ENCODE data around the gene SCNN1A. TPM values are rescaled to one million over a fixed set of nuclear protein-coding genes. Genes with fewer than 3 reads are reported as not detected.
"Not testable (repeated sequence)": the region's sequence is repeated elsewhere in the genome, so short reads cannot be mapped to it uniquely, and the experiment has no call there.

Gene SCNN1A
- total RNA-seq, 1 donor from 2014 or later: 156 TPM

- TF ChIP-seq, protein P1, sequence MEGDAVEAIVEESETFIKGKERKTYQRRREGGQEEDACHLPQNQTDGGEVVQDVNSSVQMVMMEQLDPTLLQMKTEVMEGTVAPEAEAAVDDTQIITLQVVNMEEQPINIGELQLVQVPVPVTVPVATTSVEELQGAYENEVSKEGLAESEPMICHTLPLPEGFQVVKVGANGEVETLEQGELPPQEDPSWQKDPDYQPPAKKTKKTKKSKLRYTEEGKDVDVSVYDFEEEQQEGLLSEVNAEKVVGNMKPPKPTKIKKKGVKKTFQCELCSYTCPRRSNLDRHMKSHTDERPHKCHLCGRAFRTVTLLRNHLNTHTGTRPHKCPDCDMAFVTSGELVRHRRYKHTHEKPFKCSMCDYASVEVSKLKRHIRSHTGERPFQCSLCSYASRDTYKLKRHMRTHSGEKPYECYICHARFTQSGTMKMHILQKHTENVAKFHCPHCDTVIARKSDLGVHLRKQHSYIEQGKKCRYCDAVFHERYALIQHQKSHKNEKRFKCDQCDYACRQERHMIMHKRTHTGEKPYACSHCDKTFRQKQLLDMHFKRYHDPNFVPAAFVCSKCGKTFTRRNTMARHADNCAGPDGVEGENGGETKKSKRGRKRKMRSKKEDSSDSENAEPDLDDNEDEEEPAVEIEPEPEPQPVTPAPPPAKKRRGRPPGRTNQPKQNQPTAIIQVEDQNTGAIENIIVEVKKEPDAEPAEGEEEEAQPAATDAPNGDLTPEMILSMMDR (IDR thresholded peaks at IDR 0.05): no peak
- H3K27ac ChIP-seq: peak overlapping the region; percentile 68
These were observed 23.7 kb downstream of the SCNN1A start for GRCh38 chr12:6351622-6352021.

DNA sequence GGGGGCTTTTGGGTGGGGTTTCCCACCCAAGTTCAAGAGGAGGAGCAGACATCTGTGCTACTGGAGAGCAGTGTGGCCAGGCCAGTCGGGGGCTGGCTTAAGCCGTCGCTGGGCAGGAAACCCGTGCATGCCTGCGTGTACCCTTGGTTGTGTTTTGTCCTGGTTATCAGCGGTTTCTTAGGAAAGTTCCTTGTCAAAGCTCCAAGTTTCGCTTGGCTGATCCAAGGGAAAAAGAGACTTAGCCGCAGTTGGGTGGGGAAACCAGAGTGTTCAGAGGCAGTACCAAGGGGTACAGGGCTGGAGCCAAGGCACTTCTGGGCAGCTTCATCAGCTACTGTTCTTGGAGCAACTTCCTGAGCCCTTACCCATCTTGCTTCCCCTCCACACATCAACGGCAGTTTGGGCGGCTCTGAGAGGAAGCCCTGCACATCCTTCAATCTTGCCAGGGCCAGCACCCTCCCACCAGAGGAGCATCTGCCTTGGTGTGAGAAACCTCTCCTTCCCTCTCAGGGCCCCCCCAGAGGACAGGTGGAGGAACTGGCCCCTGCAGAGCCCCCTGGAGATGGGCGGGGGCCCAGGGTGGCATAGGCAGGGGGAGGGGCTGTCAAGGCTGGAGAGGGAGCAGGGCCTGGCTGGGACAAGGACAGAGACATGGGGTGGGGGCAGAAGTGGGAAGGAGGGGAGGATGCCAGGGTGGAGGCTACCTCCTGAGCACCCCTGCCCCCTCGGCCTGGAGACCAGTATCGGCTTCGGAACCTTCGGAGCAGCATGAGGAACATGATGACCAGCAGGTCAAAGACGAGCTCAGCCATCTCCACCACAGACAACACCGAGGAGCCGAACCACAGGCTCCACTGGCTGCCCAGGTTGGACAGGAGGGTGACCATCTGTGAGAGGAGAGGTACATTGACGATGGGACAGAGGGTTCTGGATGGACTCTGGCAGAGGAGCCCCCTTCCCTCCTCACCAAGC is 27.7 kb downstream of the SCNN1A start:
- H3K27me3 ChIP-seq (ENCODE audit: low read depth): no peaks in the 10 kb centered on the region
- intact Hi-C loops (cut with DNase I): no loop called here
- peak; percentile 60 to 63 for ATAC-seq
- H3K4me1 ChIP-seq: peaks cover 60% of the 10 kb centered on the region
- peak overlapping the region; percentile 25 for H3K4me3 ChIP-seq
- DNase-seq: no peak
- peak overlapping the region; percentile 81 for H3K27ac ChIP-seq
- no peaks in the 10 kb centered on the region for H3K9me3 ChIP-seq
- H3K36me3 ChIP-seq: peaks cover 10% of the 10 kb centered on the region
- TF ChIP-seq, protein P1 (IDR thresholded peaks at IDR 0.05): no peak

More at GRCh38 chr12:6351622-6352021, 23.7 kb downstream of the SCNN1A start:
- H3K27me3 ChIP-seq (ENCODE audit: low read depth): no peaks in the 10 kb centered on the region
- H3K4me1 ChIP-seq: peaks cover 55% of the 10 kb centered on the region
- no peak overlapping the region for H3K4me3 ChIP-seq
- intact Hi-C loops (cut with DNase I): no loop called here
- DNase-seq (no peak), ATAC-seq (no peak)
- H3K36me3 ChIP-seq: peaks cover 18% of the 10 kb centered on the region
- H3K9me3 ChIP-seq: no peaks in the 10 kb centered on the region

DNA sequence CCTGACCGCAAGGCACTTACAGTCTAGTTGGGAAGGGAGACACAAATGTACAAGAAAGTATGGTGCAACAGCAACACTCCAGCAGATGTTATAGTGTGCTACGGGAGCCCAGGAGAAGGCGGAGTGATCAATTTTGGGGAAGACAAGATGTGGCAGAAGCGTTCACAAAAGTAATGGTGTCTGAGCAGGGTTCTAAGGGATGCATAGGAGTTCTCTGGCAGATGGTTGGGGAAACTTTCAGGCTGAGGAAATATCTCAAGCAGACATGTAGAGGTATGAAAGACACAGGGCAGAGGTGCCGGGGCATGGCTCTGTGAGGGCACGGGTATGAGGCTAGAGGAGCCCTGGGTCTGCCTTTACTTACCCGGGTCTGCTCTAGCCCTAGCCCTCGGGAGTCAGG is 28.4 kb downstream of the SCNN1A start:
- DNase-seq (no peak), ATAC-seq (peak in 1 of 2 donors; percentile 13)
- peaks cover 9% of the 10 kb centered on the region for H3K36me3 ChIP-seq
- H3K9me3 ChIP-seq: no peaks in the 10 kb centered on the region
- H3K27me3 ChIP-seq (ENCODE audit: low read depth): no peaks in the 10 kb centered on the region
- H3K4me3 ChIP-seq: no peak overlapping the region
- intact Hi-C loops (cut with DNase I): no loop called here
- TF ChIP-seq, protein P1 (IDR thresholded peaks at IDR 0.05): no peak
- peaks cover 60% of the 10 kb centered on the region for H3K4me1 ChIP-seq
- peak overlapping the region; percentile 81 for H3K27ac ChIP-seq

DNA sequence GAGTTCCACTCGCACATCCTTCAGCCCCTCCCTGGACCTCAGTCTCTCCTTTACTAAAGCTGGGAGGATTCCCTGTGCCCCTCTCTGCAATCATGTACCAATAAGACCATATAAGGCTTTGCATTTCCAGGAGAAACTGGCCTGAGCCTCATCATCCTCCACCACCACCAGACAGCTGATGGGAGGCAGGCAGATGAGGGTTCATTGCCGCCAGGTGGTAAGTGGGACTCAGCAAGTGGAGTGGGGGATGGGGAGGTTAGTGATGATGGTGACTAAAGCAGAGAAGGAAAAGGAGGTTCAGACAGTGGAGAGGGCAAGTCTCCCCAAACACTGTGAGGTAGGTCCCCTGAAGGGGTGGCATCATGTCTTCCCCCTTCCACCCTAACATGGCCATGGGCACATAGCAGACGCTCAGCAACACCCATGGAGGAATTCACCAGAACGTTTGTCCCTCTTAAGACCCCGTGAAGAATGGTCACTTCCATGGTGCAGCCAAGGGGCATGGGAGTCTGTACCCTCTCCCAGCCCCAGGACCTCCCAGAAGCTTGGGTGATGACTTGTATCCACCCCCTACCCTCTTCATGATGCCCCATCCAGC is 29.0 kb downstream of the SCNN1A start:
- Histone ChIP-seq H3K4me1 (peaks cover 53% of the 10 kb centered on the region), H3K36me3 (peaks cover 9% of the 10 kb centered on the region), H3K4me3 (no peak overlapping the region), H3K9me3 (no peaks in the 10 kb centered on the region), H3K27ac (peak overlapping the region; percentile 81), H3K27me3 (ENCODE audit: low read depth) (no peaks in the 10 kb centered on the region)
- DNase-seq (no peak), ATAC-seq (no peak)
- intact Hi-C loops (cut with DNase I): no loop called here
- TF ChIP-seq, protein P1 (IDR thresholded peaks at IDR 0.05): no peak

- Histone ChIP-seq H3K9me3 (no peaks in the 10 kb centered on the region), H3K27me3 (ENCODE audit: low read depth) (no peaks in the 10 kb centered on the region), H3K4me1 (peaks cover 50% of the 10 kb centered on the region), H3K36me3 (peaks cover 9% of the 10 kb centered on the region), H3K27ac (peak overlapping the region; percentile 81), H3K4me3 (no peak overlapping the region)
- TF ChIP-seq, protein P1 (IDR thresholded peaks at IDR 0.05): no peak
- intact Hi-C loops (cut with DNase I): no loop called here
- DNase-seq (no peak), ATAC-seq (peak in 1 of 2 donors; percentile 27)
These were observed 29.9 kb downstream of the SCNN1A start for GRCh38 chr12:6345319-6346091.

GRCh38 chr12:6344101-6344660 is 31.2 kb downstream of the SCNN1A start:
- DNase-seq; H3K27me3 ChIP-seq (ENCODE audit: low read depth); H3K4me3 ChIP-seq; H3K9me3 ChIP-seq; ATAC-seq: not testable (repeated sequence)
- Histone ChIP-seq H3K4me1 (peaks cover 54% of the 10 kb centered on the region), H3K36me3 (peaks cover 12% of the 10 kb centered on the region), H3K27ac (peak overlapping the region; percentile 97)
- intact Hi-C loops (cut with DNase I): loop anchor here (5.0 kb wide), 1 partner anchor 33 kb away; the partner anchor contains the start of gene SCNN1A

Data from lower lobe of right lung (tissue), 2 donors.